ENCODE measurements around the gene ZNF777. TPM values are rescaled to one million over a fixed set of nuclear protein-coding genes. Genes with fewer than 3 reads are reported as not detected.

ZNF777 gene
- total and polyA plus RNA-seq, 9 of the 15 experiments (the other 6 are each of a cell fraction or from before 2014, with no cell fraction given): 0.11 to 32.6 (median 9.0) TPM

DNA sequence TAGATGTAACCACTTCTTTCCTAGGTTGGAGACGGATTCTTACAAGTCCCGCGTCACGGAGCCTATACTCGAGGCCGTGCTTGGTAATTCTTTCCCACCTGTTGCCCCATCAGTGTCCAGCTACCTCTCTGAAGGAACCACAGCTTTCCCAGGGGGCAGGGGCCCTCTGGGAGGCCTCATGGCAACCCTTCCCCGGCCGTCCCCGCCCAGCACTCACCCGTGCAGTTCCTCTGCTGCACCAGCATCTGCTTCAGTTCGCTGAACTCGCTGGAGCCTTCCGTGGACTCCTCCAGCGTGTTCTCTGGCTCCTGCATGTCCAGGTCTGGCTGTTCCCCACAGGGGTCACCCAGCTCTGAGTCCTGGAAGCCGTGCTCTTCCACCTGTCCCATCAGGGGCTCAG, 24.5 kb downstream of the ZNF777 start (continued):
- TF ChIP-seq, protein P1, sequence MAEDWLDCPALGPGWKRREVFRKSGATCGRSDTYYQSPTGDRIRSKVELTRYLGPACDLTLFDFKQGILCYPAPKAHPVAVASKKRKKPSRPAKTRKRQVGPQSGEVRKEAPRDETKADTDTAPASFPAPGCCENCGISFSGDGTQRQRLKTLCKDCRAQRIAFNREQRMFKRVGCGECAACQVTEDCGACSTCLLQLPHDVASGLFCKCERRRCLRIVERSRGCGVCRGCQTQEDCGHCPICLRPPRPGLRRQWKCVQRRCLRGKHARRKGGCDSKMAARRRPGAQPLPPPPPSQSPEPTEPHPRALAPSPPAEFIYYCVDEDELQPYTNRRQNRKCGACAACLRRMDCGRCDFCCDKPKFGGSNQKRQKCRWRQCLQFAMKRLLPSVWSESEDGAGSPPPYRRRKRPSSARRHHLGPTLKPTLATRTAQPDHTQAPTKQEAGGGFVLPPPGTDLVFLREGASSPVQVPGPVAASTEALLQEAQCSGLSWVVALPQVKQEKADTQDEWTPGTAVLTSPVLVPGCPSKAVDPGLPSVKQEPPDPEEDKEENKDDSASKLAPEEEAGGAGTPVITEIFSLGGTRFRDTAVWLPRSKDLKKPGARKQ (CRISPR knock-in tag; IDR thresholded peaks at IDR 0.05): no peak
- no peak for TF ChIP-seq HEY1 (CRISPR knock-in tag; IDR thresholded peaks at IDR 0.05; ENCODE audit: borderline replicate concordance)
- TF ChIP-seq, protein P2, sequence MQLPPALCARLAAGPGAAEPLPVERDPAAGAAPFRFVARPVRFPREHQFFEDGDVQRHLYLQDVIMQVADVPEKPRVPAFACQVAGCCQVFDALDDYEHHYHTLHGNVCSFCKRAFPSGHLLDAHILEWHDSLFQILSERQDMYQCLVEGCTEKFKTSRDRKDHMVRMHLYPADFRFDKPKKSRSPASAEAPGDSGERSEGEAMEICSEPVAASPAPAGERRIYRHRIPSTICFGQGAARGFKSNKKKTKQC (CRISPR knock-in tag; IDR thresholded peaks at IDR 0.05): no peak
- TF ChIP-seq, protein P3, sequence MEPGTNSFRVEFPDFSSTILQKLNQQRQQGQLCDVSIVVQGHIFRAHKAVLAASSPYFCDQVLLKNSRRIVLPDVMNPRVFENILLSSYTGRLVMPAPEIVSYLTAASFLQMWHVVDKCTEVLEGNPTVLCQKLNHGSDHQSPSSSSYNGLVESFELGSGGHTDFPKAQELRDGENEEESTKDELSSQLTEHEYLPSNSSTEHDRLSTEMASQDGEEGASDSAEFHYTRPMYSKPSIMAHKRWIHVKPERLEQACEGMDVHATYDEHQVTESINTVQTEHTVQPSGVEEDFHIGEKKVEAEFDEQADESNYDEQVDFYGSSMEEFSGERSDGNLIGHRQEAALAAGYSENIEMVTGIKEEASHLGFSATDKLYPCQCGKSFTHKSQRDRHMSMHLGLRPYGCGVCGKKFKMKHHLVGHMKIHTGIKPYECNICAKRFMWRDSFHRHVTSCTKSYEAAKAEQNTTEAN (CRISPR knock-in tag; IDR thresholded peaks at IDR 0.05): no peak

DNA sequence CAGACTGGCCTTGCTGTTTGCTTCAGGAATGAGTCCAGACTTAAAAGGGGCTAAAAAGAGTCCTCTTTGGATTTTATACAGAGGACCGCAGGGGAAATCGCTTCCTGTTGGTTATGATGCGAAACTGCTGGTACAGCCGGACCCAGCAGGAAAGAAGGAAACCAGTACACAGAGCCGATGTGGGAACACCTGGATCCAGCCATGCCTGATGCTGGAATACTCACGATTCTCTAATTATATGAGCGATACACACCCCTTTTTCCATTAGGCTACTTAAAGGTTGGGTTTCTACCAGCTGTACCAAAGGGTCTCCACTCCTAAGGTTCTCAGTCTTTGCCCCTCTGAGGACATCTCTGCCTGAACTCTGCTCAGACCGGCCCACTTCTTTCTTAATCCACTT, 27.7 kb downstream of the ZNF777 start:
- WGBS (ENCODE audit: insufficient coverage, low coverage, missing lambda C conversion rate): 90% methylated on average over 8 of the region's 8 CpGs
- H3K9ac ChIP-seq (ENCODE audit: insufficient read depth in 1 of 2, low read depth in 2 of 2, low read length in 2 of 2): no peak overlapping the region
- no peak overlapping the region for H3K27ac ChIP-seq (ENCODE audit: extremely low read depth, low read depth, low read length)
- no peak for ATAC-seq
- intact Hi-C loops (cut with micrococcal nuclease): no loop called here
- H3K9me3 ChIP-seq (replicated peaks; ENCODE audit: control insufficient read depth, insufficient read depth, low read depth, low read length): no peaks in the 10 kb centered on the region
- no TSS peak for BruUV-seq (replicated peaks)
- POLR2A ChIA-PET: interaction anchor here (0.9 kb wide), 1 partner anchor 27 kb away, joined by 3 read pairs; no protein-coding TSS in a partner anchor
- H3K27me3 ChIP-seq (ENCODE audit: control insufficient read depth in 2 of 2, insufficient read depth in 2 of 2, low read length in 2 of 2): no peaks in the 10 kb centered on the region
- H3K79me2 ChIP-seq (ENCODE audit: control insufficient read depth, insufficient read depth, low read length): no peaks in the 10 kb centered on the region
- no peak overlapping the region for H3K4me3 ChIP-seq
- DNase-seq (ENCODE audit: extremely low read depth in 1 of 4, low spot score in 3 of 4): no peak
- no peak for FAIRE-seq
- peaks cover 64% of the 10 kb centered on the region for H3K36me3 ChIP-seq (ENCODE audit: control insufficient read depth, insufficient read depth, low read length)
- no peaks in the 10 kb centered on the region; a peak in 2 of 5 replicates for H3K4me1 ChIP-seq (replicated peaks in 1 of 2; ENCODE audit: control insufficient read depth in 2 of 2, insufficient read depth in 2 of 2, low read length in 2 of 2)
- no peaks in the 10 kb centered on the region for H4K20me1 ChIP-seq (replicated peaks; ENCODE audit: control insufficient read depth, insufficient read depth, low read length)
- H3K4me2 ChIP-seq (ENCODE audit: insufficient read depth, low read length): no peak overlapping the region
- in situ Hi-C loops (cut with MboI): no loop called here
- H3K9me1 ChIP-seq (ENCODE audit: control insufficient read depth, insufficient read depth, low read length): no peaks in the 10 kb centered on the region
- CTCF ChIA-PET (ENCODE audit: low intra/inter-chr PET ratio): no interaction called here
- H2AFZ ChIP-seq (ENCODE audit: low read depth, low read length): no peak overlapping the region
- TF ChIP-seq HIVEP1 (CRISPR knock-in tag; IDR thresholded peaks at IDR 0.05) (no peak), PURB (CRISPR knock-in tag; IDR thresholded peaks at IDR 0.05; ENCODE audit: low read depth) (no peak), GABPB1 (CRISPR knock-in tag; IDR thresholded peaks at IDR 0.05) (no peak), C11orf30 (IDR thresholded peaks at IDR 0.05; ENCODE audit: low read depth) (no peak), ZNF175 (CRISPR knock-in tag; IDR thresholded peaks at IDR 0.05; ENCODE audit: low read depth) (no peak), ZNF133 (CRISPR knock-in tag; IDR thresholded peaks at IDR 0.05) (no peak), SMARCA5 (IDR thresholded peaks at IDR 0.05) (no peak), NR3C1 (CRISPR knock-in tag; IDR thresholded peaks at IDR 0.05) (no peak), RBM15 (IDR thresholded peaks at IDR 0.05; ENCODE audit: insufficient read depth, low read length) (no peak), ZNF121 (CRISPR knock-in tag; conservative IDR thresholded peaks at IDR 0.05) (no peak)
- TF ChIP-seq, protein P4, sequence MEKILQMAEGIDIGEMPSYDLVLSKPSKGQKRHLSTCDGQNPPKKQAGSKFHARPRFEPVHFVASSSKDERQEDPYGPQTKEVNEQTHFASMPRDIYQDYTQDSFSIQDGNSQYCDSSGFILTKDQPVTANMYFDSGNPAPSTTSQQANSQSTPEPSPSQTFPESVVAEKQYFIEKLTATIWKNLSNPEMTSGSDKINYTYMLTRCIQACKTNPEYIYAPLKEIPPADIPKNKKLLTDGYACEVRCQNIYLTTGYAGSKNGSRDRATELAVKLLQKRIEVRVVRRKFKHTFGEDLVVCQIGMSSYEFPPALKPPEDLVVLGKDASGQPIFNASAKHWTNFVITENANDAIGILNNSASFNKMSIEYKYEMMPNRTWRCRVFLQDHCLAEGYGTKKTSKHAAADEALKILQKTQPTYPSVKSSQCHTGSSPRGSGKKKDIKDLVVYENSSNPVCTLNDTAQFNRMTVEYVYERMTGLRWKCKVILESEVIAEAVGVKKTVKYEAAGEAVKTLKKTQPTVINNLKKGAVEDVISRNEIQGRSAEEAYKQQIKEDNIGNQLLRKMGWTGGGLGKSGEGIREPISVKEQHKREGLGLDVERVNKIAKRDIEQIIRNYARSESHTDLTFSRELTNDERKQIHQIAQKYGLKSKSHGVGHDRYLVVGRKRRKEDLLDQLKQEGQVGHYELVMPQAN (IDR thresholded peaks at IDR 0.05; ENCODE audit: borderline replicate concordance): no peak

All from K562 (cell line).